ENCODE data around the gene DUSP14.

Gene DUSP14

DNA sequence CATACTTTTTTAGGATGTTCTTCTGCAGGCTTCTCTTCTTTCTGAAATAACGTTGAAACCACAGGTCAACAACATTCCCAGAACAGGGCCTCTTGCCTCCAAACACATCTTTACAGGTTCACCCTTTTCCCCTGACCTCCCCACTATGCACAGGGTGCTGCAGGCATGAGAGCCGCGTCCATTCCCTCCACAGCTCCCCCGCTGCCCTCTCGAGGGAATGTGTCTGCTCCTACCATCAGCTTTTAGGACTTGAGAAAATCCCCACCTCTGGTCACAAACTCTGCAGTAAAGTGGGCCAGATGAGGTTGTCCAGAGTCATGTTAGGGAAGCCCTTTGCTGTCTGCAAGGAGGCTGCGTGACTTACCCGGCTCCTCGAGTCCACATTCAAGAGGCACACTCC, 30.5 kb downstream of the DUSP14 start:
- FAIRE-seq (no peak), DNase-seq (ENCODE audit: insufficient read length, low spot score) (no peak)
- TF ChIP-seq SPI1 (IDR thresholded peaks at IDR 0.05; ENCODE audit: low read depth, low read length), result no peak
- TF ChIP-seq POLR2AphosphoS5 (IDR thresholded peaks at IDR 0.05; ENCODE audit: low read depth, low read length), result no peak
- no peak for TF ChIP-seq PAX5 (IDR thresholded peaks at IDR 0.05; ENCODE audit: insufficient read depth, low read length, severe bottlenecking)
- TF ChIP-seq POLR2A (IDR thresholded peaks at IDR 0.05; ENCODE audit: low read depth, low read length), result no peak
- no peak for TF ChIP-seq POU2F2 (IDR thresholded peaks at IDR 0.05; ENCODE audit: low read depth, low read length)
- TF ChIP-seq TAF1 (IDR thresholded peaks at IDR 0.05; ENCODE audit: low read depth, low read length), result no peak

DNA sequence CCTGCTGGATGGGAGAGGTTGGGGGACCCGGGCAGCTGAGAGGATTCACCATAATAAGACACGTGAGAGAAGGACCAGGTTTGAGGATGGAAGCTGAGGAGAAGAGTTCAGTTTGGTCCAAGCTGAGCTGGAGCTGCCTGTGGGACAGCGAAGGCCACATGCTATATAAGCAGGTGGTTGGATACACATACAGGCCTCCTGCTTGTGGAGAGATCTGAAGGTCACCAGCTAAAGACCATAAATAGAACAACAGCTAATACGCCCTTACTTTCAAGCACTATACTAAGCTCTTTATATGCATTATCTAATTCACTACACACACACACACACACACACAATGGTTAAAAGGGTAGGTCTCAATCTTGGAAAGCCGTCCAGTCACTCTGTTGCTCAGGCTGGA, 32.1 kb downstream of the DUSP14 start:
- DNase-seq (ENCODE audit: insufficient read length, low spot score), result no peak
- no peak for FAIRE-seq
- TF ChIP-seq POU2F2 (IDR thresholded peaks at IDR 0.05; ENCODE audit: low read depth, low read length) (no peak), POLR2AphosphoS5 (IDR thresholded peaks at IDR 0.05; ENCODE audit: low read depth, low read length) (no peak), PAX5 (IDR thresholded peaks at IDR 0.05; ENCODE audit: insufficient read depth, low read length, severe bottlenecking) (no peak), SPI1 (IDR thresholded peaks at IDR 0.05; ENCODE audit: low read depth, low read length) (no peak), TAF1 (IDR thresholded peaks at IDR 0.05; ENCODE audit: low read depth, low read length) (no peak), POLR2A (IDR thresholded peaks at IDR 0.05; ENCODE audit: low read depth, low read length) (no peak)

DNA sequence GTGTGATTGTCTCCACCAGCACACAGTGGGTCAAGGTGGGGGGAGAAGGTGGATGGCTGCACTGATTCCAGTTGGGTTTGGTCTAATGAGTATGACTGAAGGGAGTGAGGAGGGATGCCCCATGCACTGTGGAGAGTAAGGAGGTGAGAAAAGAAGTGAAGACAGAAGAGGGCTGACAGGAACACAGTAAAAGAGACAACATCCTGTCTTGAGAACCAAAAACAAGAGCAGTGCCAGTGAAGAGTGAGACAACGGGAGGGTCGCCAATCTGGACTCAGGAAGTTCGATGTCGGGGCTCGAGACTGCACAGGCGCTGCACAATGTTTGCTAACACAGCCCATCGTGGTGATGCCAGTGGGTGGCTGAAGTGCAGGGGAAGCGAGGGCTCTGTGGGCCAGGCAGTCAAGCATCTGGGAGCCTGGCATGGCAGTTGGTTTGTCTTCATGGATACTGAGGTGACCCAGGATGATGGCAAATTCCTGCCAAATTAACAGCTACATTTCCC, 34.1 kb downstream of the DUSP14 start:
- DNase-seq (ENCODE audit: insufficient read length, low spot score), result no peak
- FAIRE-seq, result no peak
- TF ChIP-seq POLR2A (IDR thresholded peaks at IDR 0.05; ENCODE audit: low read depth, low read length) (no peak), POLR2AphosphoS5 (IDR thresholded peaks at IDR 0.05; ENCODE audit: low read depth, low read length) (no peak), SPI1 (IDR thresholded peaks at IDR 0.05; ENCODE audit: low read depth, low read length) (no peak)

DNA sequence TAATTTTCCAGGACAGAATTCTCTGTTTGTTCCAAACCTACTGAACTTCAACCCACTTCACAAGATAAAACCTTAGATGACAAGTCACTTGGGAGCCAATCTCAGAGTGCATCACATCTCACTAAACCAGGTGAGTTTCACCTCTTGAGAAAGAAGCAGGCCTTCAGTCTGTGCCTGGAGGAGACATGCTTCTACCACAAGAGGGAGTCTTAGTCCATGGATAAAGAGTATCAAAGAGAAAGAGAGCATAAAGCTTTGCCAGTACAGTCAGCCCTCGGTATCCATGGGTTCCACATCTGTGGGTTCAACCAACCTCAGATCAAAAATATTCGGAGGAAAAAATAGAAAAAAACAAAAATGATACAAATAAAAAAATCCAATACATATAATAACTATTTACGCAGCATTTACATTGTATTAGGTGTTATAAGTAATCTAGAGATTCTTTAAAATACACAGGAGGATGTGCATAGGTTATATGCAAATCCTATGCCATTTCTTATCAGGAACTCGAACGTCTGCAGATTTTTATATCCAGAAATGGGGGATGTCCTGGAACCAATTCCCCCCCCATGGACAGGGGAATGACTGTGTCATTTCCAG, 37.7 kb downstream of the DUSP14 start:
- FAIRE-seq, result no peak
- no peak for TF ChIP-seq PAX5 (IDR thresholded peaks at IDR 0.05; ENCODE audit: insufficient read depth, low read length, severe bottlenecking)
- TF ChIP-seq SPI1 (IDR thresholded peaks at IDR 0.05; ENCODE audit: low read depth, low read length), result no peak
- TF ChIP-seq POU2F2 (IDR thresholded peaks at IDR 0.05; ENCODE audit: low read depth, low read length), result no peak
- TF ChIP-seq POLR2AphosphoS5 (IDR thresholded peaks at IDR 0.05; ENCODE audit: low read depth, low read length), result no peak
- no peak for TF ChIP-seq TAF1 (IDR thresholded peaks at IDR 0.05; ENCODE audit: low read depth, low read length)
- no peak for TF ChIP-seq POLR2A (IDR thresholded peaks at IDR 0.05; ENCODE audit: low read depth, low read length)
- no peak for DNase-seq (ENCODE audit: insufficient read length, low spot score)

DNA sequence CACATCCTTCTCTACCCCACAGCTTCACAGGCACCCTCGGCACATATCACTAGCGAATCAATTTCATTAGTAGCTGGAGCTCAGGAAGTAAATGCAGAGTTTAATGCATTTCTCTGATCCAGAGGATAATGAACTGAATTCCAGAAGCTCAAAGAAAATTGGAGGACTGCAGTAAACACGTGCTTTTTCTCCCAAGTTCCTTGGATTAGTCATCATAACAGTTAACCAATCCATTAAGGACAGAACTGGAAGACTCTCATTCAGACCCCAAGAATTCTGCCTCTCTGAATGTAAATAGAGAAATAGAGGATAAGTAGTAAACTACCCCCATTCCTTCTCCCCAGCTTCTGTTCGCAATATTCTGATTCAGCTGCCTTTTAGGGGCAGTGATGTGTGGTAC, 40.7 kb downstream of the DUSP14 start:
- no peak for DNase-seq (ENCODE audit: insufficient read length, low spot score)
- FAIRE-seq, result no peak
- TF ChIP-seq TAF1 (IDR thresholded peaks at IDR 0.05; ENCODE audit: low read depth, low read length) (no peak), POLR2A (IDR thresholded peaks at IDR 0.05; ENCODE audit: low read depth, low read length) (no peak), SPI1 (IDR thresholded peaks at IDR 0.05; ENCODE audit: low read depth, low read length) (no peak), POU2F2 (IDR thresholded peaks at IDR 0.05; ENCODE audit: low read depth, low read length) (no peak), POLR2AphosphoS5 (IDR thresholded peaks at IDR 0.05; ENCODE audit: low read depth, low read length) (no peak), PAX5 (IDR thresholded peaks at IDR 0.05; ENCODE audit: insufficient read depth, low read length, severe bottlenecking) (no peak)

DNA sequence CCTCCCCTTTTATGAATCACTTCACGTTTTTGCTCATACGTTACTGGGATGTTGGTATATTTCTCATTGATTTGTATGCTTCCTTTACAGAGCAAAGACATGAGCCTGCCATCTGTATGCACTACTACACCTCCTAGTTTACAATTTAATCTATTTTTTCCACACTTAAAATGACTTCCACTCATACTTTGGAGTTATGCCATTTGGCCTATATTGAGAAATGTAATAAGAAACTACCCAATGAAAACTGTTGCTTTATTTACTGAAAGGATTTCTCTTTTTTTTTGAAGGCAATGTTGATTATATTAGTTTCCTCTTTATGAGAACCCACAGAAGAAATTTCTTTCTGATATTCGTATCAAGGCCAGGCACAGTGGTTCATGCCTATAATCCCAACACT, 43.1 kb downstream of the DUSP14 start:
- DNase-seq (ENCODE audit: insufficient read length, low spot score) (no peak), FAIRE-seq (no peak)
- no peak for TF ChIP-seq POLR2A (IDR thresholded peaks at IDR 0.05; ENCODE audit: low read depth, low read length)
- no peak for TF ChIP-seq TAF1 (IDR thresholded peaks at IDR 0.05; ENCODE audit: low read depth, low read length)
- no peak for TF ChIP-seq PAX5 (IDR thresholded peaks at IDR 0.05; ENCODE audit: insufficient read depth, low read length, severe bottlenecking)
- TF ChIP-seq SPI1 (IDR thresholded peaks at IDR 0.05; ENCODE audit: low read depth, low read length), result no peak
- no peak for TF ChIP-seq POU2F2 (IDR thresholded peaks at IDR 0.05; ENCODE audit: low read depth, low read length)
- no peak for TF ChIP-seq POLR2AphosphoS5 (IDR thresholded peaks at IDR 0.05; ENCODE audit: low read depth, low read length)

DNA sequence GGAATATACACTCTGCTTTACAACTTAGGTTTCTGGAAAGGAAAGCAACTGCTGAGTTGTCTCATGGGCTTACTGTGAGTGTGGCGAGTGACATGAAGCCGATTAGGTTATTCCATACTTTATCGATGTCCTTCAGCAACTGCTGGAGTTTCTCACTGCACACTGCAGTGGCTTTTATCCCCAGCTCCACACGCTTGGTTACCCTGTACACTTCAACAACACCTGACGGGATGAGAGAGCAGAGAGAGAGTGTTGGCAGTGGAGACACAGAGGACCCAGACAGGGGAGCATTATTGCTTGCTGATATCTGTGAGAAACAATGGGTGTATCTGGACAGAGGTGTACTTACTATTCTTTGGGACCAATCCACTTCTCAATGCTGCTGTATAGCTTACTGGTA, 46.2 kb downstream of the DUSP14 start:
- no peak for DNase-seq (ENCODE audit: insufficient read length, low spot score)
- FAIRE-seq, result no peak
- TF ChIP-seq SPI1 (IDR thresholded peaks at IDR 0.05; ENCODE audit: low read depth, low read length), result no peak
- TF ChIP-seq POU2F2 (IDR thresholded peaks at IDR 0.05; ENCODE audit: low read depth, low read length), result no peak
- TF ChIP-seq TAF1 (IDR thresholded peaks at IDR 0.05; ENCODE audit: low read depth, low read length), result no peak
- TF ChIP-seq POLR2A (IDR thresholded peaks at IDR 0.05; ENCODE audit: low read depth, low read length), result no peak
- no peak for TF ChIP-seq PAX5 (IDR thresholded peaks at IDR 0.05; ENCODE audit: insufficient read depth, low read length, severe bottlenecking)

DNA sequence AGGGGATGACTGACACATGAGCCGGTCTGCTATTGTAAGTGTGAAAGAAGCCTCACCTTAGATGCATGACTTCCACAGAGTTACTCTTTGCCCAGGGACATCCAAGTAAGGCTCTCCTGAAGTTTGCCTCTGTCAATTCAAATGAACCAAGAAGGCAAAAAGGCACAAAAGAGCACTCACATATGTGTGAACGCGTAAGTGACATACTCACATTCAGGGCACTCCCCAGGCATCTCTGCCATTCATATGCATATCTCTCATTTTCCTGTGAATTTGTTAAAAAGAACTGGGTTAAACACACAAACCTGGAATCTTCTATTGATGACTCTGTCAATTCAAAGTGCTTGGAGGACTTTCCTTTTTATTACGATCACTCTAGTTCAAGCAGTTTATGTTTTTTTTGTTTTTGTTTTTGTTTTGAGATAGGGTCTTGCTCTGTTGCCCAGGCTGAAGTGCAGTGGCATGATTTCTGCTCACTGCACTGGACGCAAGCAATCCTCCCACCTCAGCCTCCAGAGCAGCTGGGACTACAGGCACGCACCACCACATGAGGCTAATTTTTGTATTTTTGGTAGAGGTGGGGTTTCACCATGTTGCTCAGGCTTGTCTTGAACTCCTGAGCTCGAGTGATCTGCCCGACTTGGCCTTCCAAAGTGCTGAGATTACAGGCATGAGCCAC, 49.4 kb downstream of the DUSP14 start:
- DNase-seq (ENCODE audit: insufficient read length, low spot score) (no peak), FAIRE-seq (no peak)
- TF ChIP-seq POU2F2 (IDR thresholded peaks at IDR 0.05; ENCODE audit: low read depth, low read length), result no peak
- no peak for TF ChIP-seq SPI1 (IDR thresholded peaks at IDR 0.05; ENCODE audit: low read depth, low read length)
- TF ChIP-seq PAX5 (IDR thresholded peaks at IDR 0.05; ENCODE audit: insufficient read depth, low read length, severe bottlenecking), result no peak
- TF ChIP-seq TAF1 (IDR thresholded peaks at IDR 0.05; ENCODE audit: low read depth, low read length), result no peak

DNA sequence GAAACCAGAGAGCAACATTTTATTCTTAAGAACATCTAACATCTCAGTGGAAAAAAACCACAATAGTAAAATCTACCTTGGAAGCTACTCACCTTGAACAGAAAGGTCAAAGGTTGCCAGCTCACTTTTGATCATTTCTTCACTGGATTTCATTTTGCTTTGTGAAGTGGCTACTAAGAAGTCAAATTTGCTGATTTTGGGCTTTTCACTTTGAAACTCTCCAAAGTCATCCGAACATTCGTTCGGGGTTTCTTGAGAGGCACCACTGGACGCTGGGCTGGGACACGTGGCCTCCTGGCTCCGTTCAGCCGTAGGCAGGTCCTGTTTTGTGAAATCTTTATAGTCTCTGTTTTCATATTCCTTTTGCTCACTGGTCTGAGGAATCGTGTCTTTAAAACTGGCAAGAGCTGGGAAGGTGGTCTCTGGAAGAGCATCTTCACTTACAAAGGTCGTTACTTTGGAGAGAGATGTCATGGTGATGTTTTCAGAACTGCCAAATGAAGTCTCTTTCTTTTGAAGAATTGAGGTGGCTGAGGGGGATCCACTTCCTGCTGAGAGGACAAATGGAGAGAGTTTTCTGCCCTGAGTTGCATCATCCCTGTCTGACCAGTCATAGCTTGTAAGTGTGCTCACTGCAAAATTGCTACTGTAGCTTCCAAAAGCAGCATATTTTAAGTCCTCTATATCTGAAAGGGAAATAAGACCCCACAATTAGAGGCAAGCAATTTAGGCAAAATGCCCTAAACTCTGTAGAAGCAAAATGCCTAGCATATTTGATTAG, 52.4 kb downstream of the DUSP14 start:
- TF ChIP-seq POLR2AphosphoS5 (IDR thresholded peaks at IDR 0.05; ENCODE audit: low read depth, low read length), result no peak
- TF ChIP-seq SPI1 (IDR thresholded peaks at IDR 0.05; ENCODE audit: low read depth, low read length), result no peak
- TF ChIP-seq PAX5 (IDR thresholded peaks at IDR 0.05; ENCODE audit: insufficient read depth, low read length, severe bottlenecking), result no peak
- no peak for TF ChIP-seq POLR2A (IDR thresholded peaks at IDR 0.05; ENCODE audit: low read depth, low read length)
- no peak for TF ChIP-seq POU2F2 (IDR thresholded peaks at IDR 0.05; ENCODE audit: low read depth, low read length)
- TF ChIP-seq TAF1 (IDR thresholded peaks at IDR 0.05; ENCODE audit: low read depth, low read length), result no peak
- no peak for DNase-seq (ENCODE audit: insufficient read length, low spot score)
- no peak for FAIRE-seq
